HL-60 (cell line): ENCODE data around the gene ASB3.

Source experiments
- GABPA ChIP-seq: IDR thresholded peaks from 2 replicates; pipeline ENCODE4 v1.6.1; 2012; ENCODE audit warnings: low read depth
- POLR2AphosphoS5 ChIP-seq: IDR thresholded peaks from 2 replicates; pipeline ENCODE4 v1.6.1; 2012; ENCODE audit warnings: low read depth
- REST ChIP-seq: IDR thresholded peaks from 2 replicates; pipeline ENCODE4 v1.6.1; 2012; ENCODE audit warnings: low read depth; ENCODE audit not compliant: insufficient replicate concordance
- SPI1 ChIP-seq: IDR thresholded peaks from 2 replicates; pipeline ENCODE4 v1.6.1; 2012; ENCODE audit warnings: low read depth, mild to moderate bottlenecking, borderline replicate concordance
- TF ChIP-seq, protein P1 (sequence below): IDR thresholded peaks from one replicate; pipeline ENCODE4 v1.5.1; 2011; ENCODE audit warnings: low read length, control low read depth, inconsistent platforms; ENCODE audit not compliant: insufficient read depth

GRCh38 chr2:53756644-53757043 is 30.1 kb downstream of the ASB3 start:
- TF ChIP-seq, protein P1, sequence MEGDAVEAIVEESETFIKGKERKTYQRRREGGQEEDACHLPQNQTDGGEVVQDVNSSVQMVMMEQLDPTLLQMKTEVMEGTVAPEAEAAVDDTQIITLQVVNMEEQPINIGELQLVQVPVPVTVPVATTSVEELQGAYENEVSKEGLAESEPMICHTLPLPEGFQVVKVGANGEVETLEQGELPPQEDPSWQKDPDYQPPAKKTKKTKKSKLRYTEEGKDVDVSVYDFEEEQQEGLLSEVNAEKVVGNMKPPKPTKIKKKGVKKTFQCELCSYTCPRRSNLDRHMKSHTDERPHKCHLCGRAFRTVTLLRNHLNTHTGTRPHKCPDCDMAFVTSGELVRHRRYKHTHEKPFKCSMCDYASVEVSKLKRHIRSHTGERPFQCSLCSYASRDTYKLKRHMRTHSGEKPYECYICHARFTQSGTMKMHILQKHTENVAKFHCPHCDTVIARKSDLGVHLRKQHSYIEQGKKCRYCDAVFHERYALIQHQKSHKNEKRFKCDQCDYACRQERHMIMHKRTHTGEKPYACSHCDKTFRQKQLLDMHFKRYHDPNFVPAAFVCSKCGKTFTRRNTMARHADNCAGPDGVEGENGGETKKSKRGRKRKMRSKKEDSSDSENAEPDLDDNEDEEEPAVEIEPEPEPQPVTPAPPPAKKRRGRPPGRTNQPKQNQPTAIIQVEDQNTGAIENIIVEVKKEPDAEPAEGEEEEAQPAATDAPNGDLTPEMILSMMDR: no peak
- no peak for TF ChIP-seq GABPA
- TF ChIP-seq POLR2AphosphoS5: no peak
- no peak for TF ChIP-seq SPI1
- no peak for TF ChIP-seq REST
